ENCODE measurements around the gene MCM3AP. TPM values are rescaled to one million over a fixed set of nuclear protein-coding genes. Genes with fewer than 3 reads are reported as not detected.

The MCM3AP gene
- total and polyA plus RNA-seq, 9 of the 15 experiments (the other 6 are each of a cell fraction or from before 2014, with no cell fraction given): 6.5 to 179 (median 69.6) TPM

- in situ Hi-C loops (cut with MboI): no loop called here
- Histone ChIP-seq H3K4me3 (no peak overlapping the region), H4K20me1 (replicated peaks; ENCODE audit: control insufficient read depth, insufficient read depth, low read length) (no peaks in the 10 kb centered on the region), H3K27me3 (ENCODE audit: control insufficient read depth in 2 of 2, insufficient read depth in 2 of 2, low read length in 2 of 2) (no peaks in the 10 kb centered on the region), H3K9ac (ENCODE audit: insufficient read depth in 1 of 2, low read depth in 2 of 2, low read length in 2 of 2) (no peak overlapping the region), H3K27ac (ENCODE audit: extremely low read depth, low read depth, low read length) (no peak overlapping the region), H3K4me2 (ENCODE audit: insufficient read depth, low read length) (no peak overlapping the region), H3K4me1 (replicated peaks in 1 of 2; ENCODE audit: control insufficient read depth in 2 of 2, insufficient read depth in 2 of 2, low read length in 2 of 2) (peaks cover 11 to 38% of the 10 kb centered on the region in 2 experiments), H2AFZ (ENCODE audit: low read depth, low read length) (no peak overlapping the region), H3K36me3 (ENCODE audit: control insufficient read depth, insufficient read depth, low read length) (peaks cover 41% of the 10 kb centered on the region; the same call in 2 of the 3 replicates), H3K79me2 (ENCODE audit: control insufficient read depth, insufficient read depth, low read length) (no peaks in the 10 kb centered on the region), H3K9me3 (replicated peaks; ENCODE audit: control insufficient read depth, insufficient read depth, low read depth, low read length) (no peaks in the 10 kb centered on the region), H3K9me1 (ENCODE audit: control insufficient read depth, insufficient read depth, low read length) (no peaks in the 10 kb centered on the region)
- ChIA-PET CTCF (ENCODE audit: low intra/inter-chr PET ratio) (no interaction called here), POLR2A (interaction anchor here (0.6 kb wide), 1 partner anchor 159 kb away, joined by 3 read pairs; no protein-coding TSS in a partner anchor)
- FAIRE-seq: no peak
- no TSS peak for BruUV-seq (replicated peaks)
- WGBS (ENCODE audit: insufficient coverage, low coverage, missing lambda C conversion rate): 88% methylated on average over 9 of the region's 9 CpGs
- no peak for ATAC-seq
- intact Hi-C loops (cut with micrococcal nuclease): no loop called here
- no peak for DNase-seq (ENCODE audit: extremely low read depth in 1 of 4, low spot score in 3 of 4)
- TF ChIP-seq TCF15 (CRISPR knock-in tag; IDR thresholded peaks at IDR 0.05) (no peak), CEBPZ (IDR thresholded peaks at IDR 0.05; ENCODE audit: borderline replicate concordance, low read depth, low read length) (no peak), ATF1 (CRISPR knock-in tag; IDR thresholded peaks at IDR 0.05) (no peak), ATF1 (tag; IDR thresholded peaks at IDR 0.05) (no peak), MCM5 (IDR thresholded peaks at IDR 0.05; ENCODE audit: low read depth) (no peak), SRSF3 (IDR thresholded peaks at IDR 0.05; ENCODE audit: insufficient read depth, low read length) (no peak), ZNF444 (CRISPR knock-in tag; IDR thresholded peaks at IDR 0.05) (no peak), MTA3 (IDR thresholded peaks at IDR 0.05; ENCODE audit: borderline replicate concordance) (no peak), NCOR1 (IDR thresholded peaks at IDR 0.05) (no peak), ZBTB12 (CRISPR knock-in tag; IDR thresholded peaks at IDR 0.05) (no peak), HMBOX1 (IDR thresholded peaks at IDR 0.05) (no peak), ATF3 (IDR thresholded peaks at IDR 0.05) (no peak), ATF3 (CRISPR knock-in tag; conservative IDR thresholded peaks at IDR 0.05) (no peak), BRF1 (IDR thresholded peaks at IDR 0.05; ENCODE audit: borderline replicate concordance, extremely low read depth, insufficient read length) (no peak)
These were observed 13.8 kb upstream of the MCM3AP start for GRCh38 chr21:46299167-46299566.

All from K562 (cell line).